SU-DHL-6 (cell line): ENCODE measurements around the gene ZNF205.

Source experiments
- H2AFZ ChIP-seq: fragments of 200-600 bp; sonication (generic); 2 replicates; pipeline ENCODE4 v1.6.1; 2014; ENCODE audit warnings: low read depth, mild to moderate bottlenecking, moderate library complexity, mixed read lengths, antibody characterized with exemption, low read length; ENCODE audit not compliant: severe bottlenecking
- H3F3A ChIP-seq: fragments of 200-600 bp; shearing (Covaris generic); 2 replicates; pipeline ENCODE4 v1.6.0; 2016; ENCODE audit warnings: antibody characterized with exemption, mild to moderate bottlenecking; ENCODE audit not compliant: insufficient read depth
- H3K27ac ChIP-seq: fragments of 200-600 bp; sonication (generic); 2 replicates; pipeline ENCODE4 v1.5.1; 2016; ENCODE audit warnings: low read depth, mild to moderate bottlenecking, low read length, moderate library complexity, mixed read lengths
- H3K27me3 ChIP-seq: fragments of 200-600 bp; sonication (generic), shearing (Covaris generic); 2 replicates; pipeline ENCODE4 v1.6.0; 2014; ENCODE audit warnings: mild to moderate bottlenecking, low read length
- H3K36me3 ChIP-seq: fragments of 200-600 bp; sonication (generic); 2 replicates; pipeline ENCODE4 v1.6.1; 2014; ENCODE audit warnings: mild to moderate bottlenecking, low read length, mixed read lengths
- H3K4me2 ChIP-seq: fragments of 300-600, 200-600 bp; shearing (Covaris generic), sonication (generic); 2 replicates; pipeline ENCODE4 v1.6.0; 2014; ENCODE audit warnings: low read length, low read depth, mild to moderate bottlenecking; ENCODE audit not compliant: poor library complexity, severe bottlenecking
- H3K4me3 ChIP-seq: fragments of 200-600 bp; sonication (generic); 2 replicates; pipeline ENCODE4 v1.5.1; 2014; ENCODE audit warnings: antibody characterized with exemption, low read length, mild to moderate bottlenecking, mixed read lengths; ENCODE audit not compliant: insufficient read depth, poor library complexity, severe bottlenecking
- H3K79me2 ChIP-seq: fragments of 200-600 bp; sonication (generic); 2 replicates; pipeline ENCODE4 v1.6.1; 2014; ENCODE audit warnings: mild to moderate bottlenecking, low read length, moderate library complexity; ENCODE audit not compliant: insufficient read depth
- H3K9ac ChIP-seq: fragments of 200-600 bp; sonication (generic); 2 replicates; pipeline ENCODE4 v1.7.0; 2014; ENCODE audit warnings: mild to moderate bottlenecking, low read length
- H3K9me2 ChIP-seq: fragments of 200-600 bp; sonication (generic); replicated peaks from 2 replicates; pipeline ENCODE4 v1.6.1; 2014; ENCODE audit warnings: low read length; ENCODE audit not compliant: insufficient read depth
- H3K9me3 ChIP-seq: fragments of 200-600 bp; sonication (generic); 2 replicates; pipeline ENCODE4 v1.6.1; 2014; ENCODE audit warnings: low read length, mixed read lengths; ENCODE audit not compliant: insufficient read depth
- H4K20me1 ChIP-seq: fragments of 200-600 bp; sonication (generic); 2 replicates; pipeline ENCODE4 v1.6.1; 2014; ENCODE audit warnings: low read depth, mild to moderate bottlenecking, antibody characterized with exemption, low read length, moderate library complexity, mixed read lengths
- EZH2phosphoT487 ChIP-seq: fragments of 200-600 bp; sonication (generic), shearing (Covaris generic); conservative IDR thresholded peaks from 2 replicates; pipeline ENCODE4 v1.6.1; 2018; ENCODE audit warnings: mild to moderate bottlenecking, antibody characterized with exemption, low read length, moderate library complexity, mixed read lengths
- TF ChIP-seq, protein P1 (sequence below): fragments of 200-600 bp; sonication (generic); IDR thresholded peaks from one replicate; pipeline ENCODE4 v1.5.1; 2017; ENCODE audit warnings: antibody characterized with exemption, mild to moderate bottlenecking, low read length, moderate library complexity; ENCODE audit not compliant: insufficient read depth, poor library complexity, severe bottlenecking

ZNF205 gene

DNA sequence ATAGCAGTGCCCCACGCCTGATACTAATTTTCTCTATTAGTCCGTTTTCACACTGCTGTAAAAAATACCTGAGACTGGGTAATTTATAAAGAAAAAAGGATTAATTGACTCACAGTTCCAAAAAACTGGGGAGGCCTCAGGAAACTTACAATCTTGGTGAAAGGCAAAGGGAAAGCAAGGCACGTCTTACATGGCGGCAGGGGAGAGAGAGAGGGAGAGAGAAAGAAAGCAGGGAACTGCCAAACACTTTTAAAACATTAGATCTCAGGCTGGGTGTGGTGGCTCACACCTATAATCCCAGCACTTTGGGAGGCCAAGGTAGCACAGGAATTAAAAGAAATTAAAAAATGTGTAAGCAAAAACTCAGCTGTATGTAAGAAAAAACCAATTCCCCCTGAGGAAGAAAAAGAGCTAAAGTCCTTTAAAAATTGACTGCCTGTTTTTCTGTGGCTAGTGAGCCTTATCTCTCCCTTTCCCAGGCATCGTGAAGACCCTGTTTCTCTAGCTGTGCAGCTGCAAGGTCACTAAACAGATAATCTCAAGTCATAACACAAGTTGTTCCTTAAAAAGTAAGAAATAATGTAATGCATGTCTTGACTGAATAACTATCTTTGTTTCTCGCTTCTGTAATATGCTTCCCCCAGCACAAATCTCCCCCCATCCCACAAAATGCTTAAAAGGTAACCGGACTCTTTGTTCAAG lies 27.3 kb upstream of the ZNF205 start:
- Histone ChIP-seq H3K36me3 (no peaks in the 10 kb centered on the region), H3K9ac (no peak overlapping the region), H3K4me2 (no peak overlapping the region), H3F3A (no peaks in the 10 kb centered on the region), H3K9me2 (no peaks in the 10 kb centered on the region), H3K4me3 (no peak overlapping the region), H3K27me3 (no peaks in the 10 kb centered on the region), H4K20me1 (no peaks in the 10 kb centered on the region), H3K27ac (no peak overlapping the region), H3K79me2 (no peaks in the 10 kb centered on the region), H3K9me3 (no peaks in the 10 kb centered on the region), H2AFZ (no peak overlapping the region)
- TF ChIP-seq, protein P1, sequence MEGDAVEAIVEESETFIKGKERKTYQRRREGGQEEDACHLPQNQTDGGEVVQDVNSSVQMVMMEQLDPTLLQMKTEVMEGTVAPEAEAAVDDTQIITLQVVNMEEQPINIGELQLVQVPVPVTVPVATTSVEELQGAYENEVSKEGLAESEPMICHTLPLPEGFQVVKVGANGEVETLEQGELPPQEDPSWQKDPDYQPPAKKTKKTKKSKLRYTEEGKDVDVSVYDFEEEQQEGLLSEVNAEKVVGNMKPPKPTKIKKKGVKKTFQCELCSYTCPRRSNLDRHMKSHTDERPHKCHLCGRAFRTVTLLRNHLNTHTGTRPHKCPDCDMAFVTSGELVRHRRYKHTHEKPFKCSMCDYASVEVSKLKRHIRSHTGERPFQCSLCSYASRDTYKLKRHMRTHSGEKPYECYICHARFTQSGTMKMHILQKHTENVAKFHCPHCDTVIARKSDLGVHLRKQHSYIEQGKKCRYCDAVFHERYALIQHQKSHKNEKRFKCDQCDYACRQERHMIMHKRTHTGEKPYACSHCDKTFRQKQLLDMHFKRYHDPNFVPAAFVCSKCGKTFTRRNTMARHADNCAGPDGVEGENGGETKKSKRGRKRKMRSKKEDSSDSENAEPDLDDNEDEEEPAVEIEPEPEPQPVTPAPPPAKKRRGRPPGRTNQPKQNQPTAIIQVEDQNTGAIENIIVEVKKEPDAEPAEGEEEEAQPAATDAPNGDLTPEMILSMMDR, result no peak
- TF ChIP-seq EZH2phosphoT487, result no peak

DNA sequence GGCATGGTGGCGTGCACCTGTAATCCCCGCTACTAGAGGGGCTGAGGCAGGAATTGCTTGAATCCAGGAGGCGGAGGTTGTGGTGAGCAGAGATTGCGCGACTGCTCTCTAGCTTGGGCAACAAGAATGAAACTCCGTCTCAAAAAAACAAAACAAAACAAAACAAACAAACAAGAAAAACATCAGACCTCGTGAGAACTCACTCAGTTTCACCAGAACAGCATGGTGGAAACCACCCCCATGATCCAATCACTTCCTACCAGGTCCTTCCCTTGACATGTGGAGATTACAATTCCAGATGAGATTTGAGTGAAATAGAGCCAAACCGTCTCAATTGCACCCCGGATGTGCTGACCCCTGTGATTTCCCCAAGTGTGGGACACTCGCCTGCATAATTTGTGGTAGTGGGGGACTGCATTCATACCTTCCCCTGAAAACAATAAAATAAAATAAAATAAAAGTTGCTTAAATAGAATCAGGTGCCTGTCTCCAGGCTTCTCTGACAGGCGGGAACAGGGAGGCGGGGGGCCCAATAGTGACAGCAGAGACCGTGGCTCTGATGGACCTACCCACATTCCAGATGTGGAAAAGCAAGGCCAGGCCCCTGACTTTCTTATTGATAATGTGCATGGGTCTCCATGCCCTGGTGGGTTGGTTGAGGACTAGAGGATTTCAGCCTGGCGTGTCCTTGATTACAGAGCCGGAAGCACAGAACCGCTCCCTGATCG lies 26.4 kb upstream of the ZNF205 start:
- no peaks in the 10 kb centered on the region for H3K79me2 ChIP-seq
- TF ChIP-seq, protein P1, result no peak
- no peak for TF ChIP-seq EZH2phosphoT487

DNA sequence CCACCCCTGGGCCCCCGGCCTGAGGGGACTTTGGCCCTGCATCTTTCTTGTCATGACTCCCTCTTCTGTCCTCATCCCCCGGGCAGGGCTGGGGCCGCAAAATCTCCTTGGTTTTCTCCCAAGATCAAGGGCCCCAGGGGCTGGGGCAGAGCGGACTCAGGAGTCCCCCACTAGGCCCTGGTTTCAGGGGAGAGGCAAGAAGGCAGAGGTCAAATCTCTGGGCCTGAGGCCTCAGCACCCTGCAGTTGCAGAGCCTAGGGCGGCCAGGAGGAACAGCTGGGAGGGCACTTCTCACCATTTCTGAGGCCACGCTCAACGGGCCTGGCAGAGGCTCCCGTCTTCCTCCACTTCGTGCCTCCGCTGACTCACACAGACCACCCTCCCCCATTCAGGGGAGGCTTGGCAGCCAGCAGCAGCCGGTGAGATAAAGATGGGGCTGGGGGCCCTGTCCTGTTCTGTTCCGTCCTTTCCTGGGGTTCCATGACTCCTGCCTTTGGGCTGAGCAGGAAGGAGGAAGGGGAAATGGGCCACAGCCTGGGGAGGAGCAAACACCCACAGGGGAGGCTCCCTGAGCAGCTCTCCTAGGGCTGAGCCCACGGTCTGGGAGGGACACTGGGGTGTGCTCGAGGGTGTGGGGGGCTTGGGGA lies 25.7 kb upstream of the ZNF205 start:
- no peaks in the 10 kb centered on the region for H3K27me3 ChIP-seq
- H3K9me2 ChIP-seq, result no peaks in the 10 kb centered on the region
- H3K9me3 ChIP-seq, result no peaks in the 10 kb centered on the region
- H3K4me3 ChIP-seq, result no peak overlapping the region
- no peak overlapping the region for H3K27ac ChIP-seq
- H3K79me2 ChIP-seq, result no peaks in the 10 kb centered on the region
- no peak overlapping the region for H3K9ac ChIP-seq
- H3K36me3 ChIP-seq, result no peaks in the 10 kb centered on the region
- H4K20me1 ChIP-seq, result no peaks in the 10 kb centered on the region
- no peak for TF ChIP-seq EZH2phosphoT487
- TF ChIP-seq, protein P1, result no peak
- no peak overlapping the region for H2AFZ ChIP-seq
- no peaks in the 10 kb centered on the region for H3F3A ChIP-seq
- H3K4me2 ChIP-seq, result no peak overlapping the region

More for the DNA sequence above, 26.4 kb upstream of the ZNF205 start:
- H3F3A ChIP-seq, result no peaks in the 10 kb centered on the region
- H3K9me2 ChIP-seq, result no peaks in the 10 kb centered on the region
- no peaks in the 10 kb centered on the region for H3K36me3 ChIP-seq
- H3K27ac ChIP-seq, result no peak overlapping the region
- no peak overlapping the region for H3K4me2 ChIP-seq
- no peak overlapping the region for H3K4me3 ChIP-seq
- no peaks in the 10 kb centered on the region for H3K9me3 ChIP-seq
- no peak overlapping the region for H3K9ac ChIP-seq
- H2AFZ ChIP-seq, result no peak overlapping the region
- no peaks in the 10 kb centered on the region for H4K20me1 ChIP-seq
- H3K27me3 ChIP-seq, result no peaks in the 10 kb centered on the region
